OCI-M2 (cell line): ENCODE data around the gene CACNA1E.
"Not testable (repeated sequence)": the region's sequence is repeated elsewhere in the genome, so short reads cannot be mapped to it uniquely, and the experiment has no call there.

Source experiments
- DNase-seq: peaks from one replicate; lab custom pipeline; 2025; ENCODE audit not compliant: unreplicated experiment; lab: John Stamatoyannopoulos, UW

Gene CACNA1E

DNA sequence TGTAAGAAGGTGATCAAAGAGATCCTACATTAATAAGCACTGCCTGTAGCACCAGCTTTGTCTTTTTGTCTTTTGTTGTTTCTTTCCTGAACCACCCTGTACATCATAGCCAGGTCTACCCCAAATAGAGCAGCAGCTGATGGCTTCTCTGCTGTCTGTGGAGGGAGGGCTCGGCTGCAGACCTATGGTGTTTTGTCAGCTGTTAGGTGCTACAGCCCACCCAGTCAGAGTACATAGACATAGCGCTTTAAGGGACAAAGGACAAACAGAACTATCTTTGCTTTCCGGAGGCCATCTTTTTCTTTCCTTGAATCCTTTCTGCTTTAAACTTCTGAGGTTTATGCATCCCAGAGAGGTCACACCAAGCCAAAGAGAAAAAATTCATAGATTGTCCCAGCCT, 320.1 kb downstream of the CACNA1E start:
- DNase-seq: no peak

DNA sequence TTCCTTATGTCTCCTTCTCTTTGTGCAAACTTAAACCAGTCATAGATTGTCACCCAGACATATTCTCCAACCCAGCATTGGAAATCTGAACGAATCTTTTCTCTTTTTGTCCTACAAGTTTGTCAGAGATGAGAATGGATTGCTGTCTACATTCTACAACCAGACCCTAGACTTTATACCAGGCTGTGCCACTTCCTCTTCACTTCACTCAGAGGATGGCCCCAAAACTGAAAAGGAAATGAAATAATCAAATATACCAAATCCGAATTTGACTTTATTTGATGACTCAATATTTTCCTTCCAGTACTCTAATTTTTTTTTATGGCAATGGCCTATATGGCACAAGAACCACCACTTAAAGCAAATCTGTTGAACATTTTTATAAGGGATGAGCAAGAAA, 321.7 kb downstream of the CACNA1E start:
- DNase-seq: no peak

GRCh38 chr1:181806746-181807145, 323.4 kb downstream of the CACNA1E start:
- DNase-seq: no peak

DNA sequence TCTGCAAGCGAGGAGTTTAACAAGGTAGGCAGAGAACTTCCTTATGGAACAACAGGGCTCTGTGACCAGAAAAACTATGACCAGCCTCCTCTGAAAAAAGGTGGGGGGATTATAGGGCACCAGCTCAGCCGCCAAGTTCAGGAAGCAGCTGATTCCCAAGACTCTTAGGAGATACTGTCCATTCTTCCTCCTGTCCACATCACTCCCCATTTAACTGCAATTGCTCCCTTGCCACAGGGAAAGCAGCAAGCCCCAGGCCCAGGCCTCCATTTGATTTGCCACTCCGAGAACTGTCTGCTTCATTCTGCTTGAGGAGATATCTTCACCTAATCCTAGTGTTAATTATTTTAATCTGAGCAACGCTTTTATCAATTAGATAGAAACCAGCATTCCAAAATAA, 323.9 kb downstream of the CACNA1E start:
- no peak for DNase-seq

GRCh38 chr1:181809991-181810545, 326.8 kb downstream of the CACNA1E start:
- DNase-seq: no peak

DNA sequence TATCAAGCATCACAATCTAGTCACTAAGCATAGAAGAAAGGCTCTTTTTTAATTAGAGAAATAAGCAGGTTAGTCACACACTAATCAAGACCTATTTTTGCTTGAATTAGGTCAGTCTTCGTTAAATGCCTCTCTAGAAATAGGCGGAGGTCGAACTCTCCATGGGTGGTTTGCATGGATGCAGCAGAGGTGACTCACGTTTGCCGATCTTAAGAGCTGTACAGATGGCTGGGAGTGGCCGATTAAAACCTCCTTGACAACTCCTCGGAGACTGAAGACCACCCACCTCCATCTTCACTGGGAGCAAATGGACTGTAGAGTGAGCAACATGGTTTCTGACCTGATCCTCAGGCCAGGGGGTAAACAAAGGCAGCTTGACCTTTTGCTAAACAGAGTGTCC, 328.9 kb downstream of the CACNA1E start:
- DNase-seq: no peak

DNA sequence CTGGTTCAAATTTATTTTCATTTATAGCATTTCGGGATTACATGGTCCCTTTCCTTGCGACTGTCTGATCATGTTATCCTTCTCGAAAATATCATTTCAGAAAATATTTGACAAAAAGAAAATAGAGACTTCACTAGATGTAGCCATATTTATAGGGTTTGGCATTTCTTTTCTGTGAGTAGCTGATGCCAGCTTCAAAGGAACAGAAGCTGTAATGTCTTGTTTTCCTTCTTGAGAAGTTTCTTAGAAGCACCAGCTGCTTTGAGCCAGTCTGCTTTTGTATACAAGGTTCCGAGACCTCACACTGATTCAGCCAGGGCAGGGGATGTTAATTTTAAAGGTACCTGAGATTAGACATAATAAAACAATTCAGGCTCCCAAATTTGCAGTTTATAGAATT, 329.9 kb downstream of the CACNA1E start:
- no peak for DNase-seq

GRCh38 chr1:181816608-181817007, 333.3 kb downstream of the CACNA1E start:
- no peak for DNase-seq

GRCh38 chr1:181817091-181817490, 333.8 kb downstream of the CACNA1E start:
- DNase-seq: no peak

DNA sequence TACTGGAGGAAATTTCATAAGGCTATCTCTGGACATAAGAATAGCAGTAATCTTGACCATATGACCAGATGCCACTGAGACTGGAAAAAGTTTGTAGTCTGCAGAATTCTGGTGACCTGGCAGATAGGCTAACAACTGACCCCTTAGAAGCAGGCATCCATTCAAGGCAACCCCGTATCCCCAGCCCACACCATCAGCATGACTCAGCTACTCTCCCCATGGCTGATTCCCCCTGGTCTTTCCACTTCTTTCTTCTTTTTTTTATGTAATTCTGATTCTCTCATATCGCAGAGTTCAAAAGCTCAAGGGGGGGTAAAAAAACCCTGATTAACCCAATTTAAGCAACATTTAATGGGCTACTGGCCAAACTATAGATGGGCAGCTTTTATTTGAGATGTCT, 335.1 kb downstream of the CACNA1E start:
- no peak for DNase-seq

- no peak for DNase-seq
Measured at GRCh38 chr1:181818943-181819342, 335.6 kb downstream of the CACNA1E start.

- no peak for DNase-seq
Measured at GRCh38 chr1:181821701-181822100, 338.4 kb downstream of the CACNA1E start.

DNA sequence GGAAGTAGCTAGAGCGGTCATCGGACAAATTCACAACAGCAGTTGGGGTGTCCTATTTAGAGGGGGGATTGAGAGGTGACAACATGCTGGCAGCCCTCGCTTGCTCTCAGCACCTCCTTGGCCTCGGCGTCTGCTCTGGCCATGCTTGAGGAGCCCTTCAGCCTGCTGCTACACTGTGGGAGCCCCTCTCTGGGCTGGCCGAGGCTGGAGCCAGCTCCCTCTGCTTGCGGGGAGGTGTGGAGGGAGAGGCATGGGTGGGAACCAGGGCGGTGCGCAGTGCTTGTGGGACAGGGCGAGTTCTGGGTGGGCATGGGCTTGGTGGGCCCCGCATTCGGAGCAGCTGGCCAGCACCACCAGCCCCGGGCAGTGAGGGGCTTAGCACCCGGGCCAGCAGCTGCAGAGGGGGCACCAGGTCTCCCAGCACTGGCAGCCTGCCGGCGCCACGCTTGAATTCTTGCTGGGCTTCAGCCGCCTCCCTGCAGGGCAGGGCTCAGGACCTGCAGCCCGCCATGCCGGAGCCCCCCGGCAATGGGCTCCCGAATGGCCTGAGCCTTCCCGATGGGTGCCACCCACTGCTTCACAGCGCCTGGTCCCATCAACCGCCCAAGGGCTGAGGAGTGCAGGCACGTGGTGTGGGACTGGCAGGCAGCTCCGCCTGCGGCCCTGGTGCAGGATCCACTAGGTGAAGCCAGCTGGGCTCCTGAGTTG, 349.0 kb downstream of the CACNA1E start:
- DNase-seq: not testable (repeated sequence)

- no peak for DNase-seq
Measured at GRCh38 chr1:181846001-181846645, 362.8 kb downstream of the CACNA1E start.

DNA sequence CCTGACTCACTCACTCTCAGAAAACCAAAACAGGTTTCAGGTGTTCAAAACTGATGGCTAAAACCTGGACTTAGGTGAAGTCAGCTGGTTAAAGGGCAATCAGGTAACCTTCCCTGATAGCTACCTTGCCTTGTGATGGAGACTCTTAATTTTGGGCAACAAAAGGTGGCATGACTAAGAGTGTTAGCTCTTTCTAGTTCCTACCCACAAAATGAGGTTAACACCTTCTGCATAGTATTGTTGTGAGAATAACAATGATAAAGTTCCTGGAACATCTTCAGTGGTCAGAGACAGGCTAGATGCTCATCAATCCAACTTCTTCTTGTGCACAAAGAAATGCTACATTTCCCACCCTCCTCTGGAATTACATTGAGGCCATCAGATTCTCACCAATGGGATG, 363.4 kb downstream of the CACNA1E start:
- no peak for DNase-seq

- no peak for DNase-seq
Measured at GRCh38 chr1:181849071-181849470, 365.8 kb downstream of the CACNA1E start.

DNA sequence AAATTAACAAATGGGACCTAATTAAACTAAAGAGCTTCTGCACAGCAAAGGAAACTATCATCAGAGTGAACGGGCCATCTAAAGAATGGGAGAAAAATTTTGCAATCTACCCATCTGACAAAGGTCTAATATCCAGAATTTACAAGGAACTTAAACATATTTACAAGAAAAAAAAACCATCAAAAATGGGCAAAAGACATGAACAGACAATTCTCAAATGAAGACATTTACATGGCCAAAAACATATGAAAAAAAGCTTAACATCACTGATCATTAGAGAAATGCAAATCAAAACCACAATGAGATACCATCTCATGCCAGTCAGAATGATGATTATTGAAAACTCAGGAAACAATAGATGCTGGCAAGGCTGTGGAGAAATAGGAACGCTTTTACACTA, 370.9 kb downstream of the CACNA1E start:
- not testable (repeated sequence) for DNase-seq

GRCh38 chr1:181855380-181855779, 372.1 kb downstream of the CACNA1E start:
- no peak for DNase-seq
